ENCODE results near the gene OSBPL1A. TPM values are rescaled to one million over a fixed set of nuclear protein-coding genes. Genes with fewer than 3 reads are reported as not detected.

OSBPL1A gene
- total RNA-seq, 1 donor from 2014 or later: 29.7 TPM

- no peak for TF ChIP-seq CTCF (IDR thresholded peaks at IDR 0.05)
- Mint-ChIP-seq H3K4me3 (ENCODE audit: unreplicated experiment) (no peak overlapping the region), H3K4me1 (ENCODE audit: unreplicated experiment) (peaks cover 14% of the 10 kb centered on the region)
Observed at GRCh38 chr18:24326211-24326610, 71.4 kb downstream of the OSBPL1A start.

GRCh38 chr18:24322584-24323136, 75.0 kb downstream of the OSBPL1A start:
- Mint-ChIP-seq H3K4me1 (ENCODE audit: unreplicated experiment) (peaks cover 14% of the 10 kb centered on the region), H3K27me3 (ENCODE audit: unreplicated experiment) (no peaks in the 10 kb centered on the region), H3K36me3 (ENCODE audit: unreplicated experiment) (peaks cover 6% of the 10 kb centered on the region), H3K27ac (ENCODE audit: unreplicated experiment) (peak overlapping the region; percentile 46), H3K4me3 (ENCODE audit: unreplicated experiment) (no peak overlapping the region), H3K9me3 (ENCODE audit: unreplicated experiment) (no peaks in the 10 kb centered on the region)
- TF ChIP-seq CTCF (IDR thresholded peaks at IDR 0.05): no peak
- no peak for DNase-seq (ENCODE audit: extremely low spot score, unreplicated experiment)

More at GRCh38 chr18:24326211-24326610, 71.4 kb downstream of the OSBPL1A start:
- no peaks in the 10 kb centered on the region for H3K9me3 Mint-ChIP-seq (ENCODE audit: unreplicated experiment)
- H3K27ac Mint-ChIP-seq (ENCODE audit: unreplicated experiment): no peak overlapping the region
- H3K27me3 Mint-ChIP-seq (ENCODE audit: unreplicated experiment): no peaks in the 10 kb centered on the region
- no peak for DNase-seq (ENCODE audit: extremely low spot score, unreplicated experiment)
- peaks cover 3% of the 10 kb centered on the region for H3K36me3 Mint-ChIP-seq (ENCODE audit: unreplicated experiment)

GRCh38 chr18:24321071-24321470, 76.6 kb downstream of the OSBPL1A start:
- no peak overlapping the region for H3K4me3 Mint-ChIP-seq (ENCODE audit: unreplicated experiment)
- no peak for TF ChIP-seq CTCF (IDR thresholded peaks at IDR 0.05)
- H3K36me3 Mint-ChIP-seq (ENCODE audit: unreplicated experiment): peaks cover 6% of the 10 kb centered on the region
- peaks cover 14% of the 10 kb centered on the region for H3K4me1 Mint-ChIP-seq (ENCODE audit: unreplicated experiment)
- no peaks in the 10 kb centered on the region for H3K9me3 Mint-ChIP-seq (ENCODE audit: unreplicated experiment)
- H3K27me3 Mint-ChIP-seq (ENCODE audit: unreplicated experiment): no peaks in the 10 kb centered on the region
- no peak overlapping the region for H3K27ac Mint-ChIP-seq (ENCODE audit: unreplicated experiment)
- DNase-seq (ENCODE audit: extremely low spot score, unreplicated experiment): no peak

GRCh38 chr18:24319757-24320156, 77.9 kb downstream of the OSBPL1A start:
- H3K36me3 Mint-ChIP-seq (ENCODE audit: unreplicated experiment): peaks cover 5% of the 10 kb centered on the region
- no peak overlapping the region for H3K4me3 Mint-ChIP-seq (ENCODE audit: unreplicated experiment)
- no peak overlapping the region for H3K27ac Mint-ChIP-seq (ENCODE audit: unreplicated experiment)
- no peaks in the 10 kb centered on the region for H3K27me3 Mint-ChIP-seq (ENCODE audit: unreplicated experiment)
- no peaks in the 10 kb centered on the region for H3K9me3 Mint-ChIP-seq (ENCODE audit: unreplicated experiment)
- DNase-seq (ENCODE audit: extremely low spot score, unreplicated experiment): no peak
- no peak for TF ChIP-seq CTCF (IDR thresholded peaks at IDR 0.05)
- H3K4me1 Mint-ChIP-seq (ENCODE audit: unreplicated experiment): peaks cover 14% of the 10 kb centered on the region

GRCh38 chr18:24317370-24317769, 80.3 kb downstream of the OSBPL1A start:
- no peak for TF ChIP-seq CTCF (IDR thresholded peaks at IDR 0.05)
- Mint-ChIP-seq H3K4me3 (ENCODE audit: unreplicated experiment) (no peak overlapping the region), H3K9me3 (ENCODE audit: unreplicated experiment) (no peaks in the 10 kb centered on the region), H3K36me3 (ENCODE audit: unreplicated experiment) (peaks cover 8% of the 10 kb centered on the region), H3K27me3 (ENCODE audit: unreplicated experiment) (no peaks in the 10 kb centered on the region), H3K4me1 (ENCODE audit: unreplicated experiment) (peaks cover 8% of the 10 kb centered on the region), H3K27ac (ENCODE audit: unreplicated experiment) (no peak overlapping the region)
- no peak for DNase-seq (ENCODE audit: extremely low spot score, unreplicated experiment)

All from osteocyte (in vitro differentiated cells).